Adrenal gland (tissue), 12 donors: Measurements from ENCODE around the gene NDUFC2. TPM values are rescaled to one million over a fixed set of nuclear protein-coding genes. Genes with fewer than 3 reads are reported as not detected.
A peak's percentile ranks its signal among the peaks of the same experiment; 100 is the strongest.

Experiments used
- DNase-seq, 7 donors: peaks; one replicate each; pipeline ENCODE4 v3.0.0-alpha.2; 2019 to 2020
- H3K27ac ChIP-seq, 5 donors: fragments of 200-600 bp; sonication (generic) in 4 of 5; 1 replicate in 3 of 5; 2 replicates in 2 of 5; pipeline versions ENCODE4 v1.5.1 to v1.8.0; 2016 to 2020; ENCODE audit warnings: mild to moderate bottlenecking in 1 of 5
- H3K27me3 ChIP-seq: fragments of 200-600 bp; 2 replicates; pipeline ENCODE4 v1.8.0; 2021
- H3K36me3 ChIP-seq, 2 donors: fragments of 200-600 bp; replicated peaks in 1 of 2; 1 replicate in 1 of 2; 2 replicates in 1 of 2; pipeline versions ENCODE4 v1.5.1 to v1.8.0; 2018 to 2022
- H3K4me1 ChIP-seq, 2 donors: fragments of 200-600 bp; replicated peaks in 1 of 2; 1 replicate in 1 of 2; 2 replicates in 1 of 2; pipeline versions ENCODE4 v1.5.1 to v1.8.0; 2018 to 2021
- H3K4me3 ChIP-seq, 4 donors: fragments of 200-600 bp; sonication (generic) in 3 of 4; one replicate each; pipeline ENCODE4 v1.5.1; 2016 to 2018
- H3K9me3 ChIP-seq, 3 donors: fragments of 200-600 bp; sonication (generic) in 1 of 3; replicated peaks in 1 of 3; 1 replicate in 2 of 3; 2 replicates in 1 of 3; pipeline versions ENCODE4 v1.5.1 to v1.8.0; 2016 to 2021
- POLR2A ChIP-seq, 2 donors: fragments of 450-650 bp; IDR thresholded peaks; one replicate each; pipeline ENCODE4 v1.6.1; 2017; ENCODE audit warnings: antibody characterized with exemption in 2 of 2, mild to moderate bottlenecking in 2 of 2, moderate library complexity in 1 of 2
- WGBS, 4 donors: extraction: QIAGEN DNeasy Blood & Tissue Kit in 2 of 4; methylation state at CpG; one replicate each; pipeline versions ENCODE4 v1.1.5 to v1.1.7; 2013 to 2017; 5-methylcytosine and 5-hydroxymethylcytosine counted together
- intact Hi-C, 2 donors: fragments of 100-400 bp; cut with DNase I; formaldehyde crosslinking; loops; one replicate each; pipeline versions ENCODE4 v1.14.1 to v1.15.0; 2022 to 2023
- polyA plus RNA-seq, 3 donors: library from polyadenylated mRNA; stranded (reverse); fragments of 200-250 nt in 2 of 3; fragments of 350-450 nt in 1 of 3; fragmentation: Illumina TruSeq in 1 of 3; extraction: RNeasy Lipid Tissue Mini Kit (QIAGEN cat#74804) in 1 of 3; gene quantifications; one replicate each; pipeline ENCODE4 v1.2.3, GENCODE V29; 2013 to 2014
- total RNA-seq, 9 donors: library from RNA; depleted of rRNA in 4 of 9; stranded (reverse); fragments of >200 nt in 4 of 9; fragments of 120-200 nt in 1 of 9; fragmentation: NEBNext Ultra II Directional in 1 of 9; extraction: Animal tissue kit (Norgen Biotek cat#: 25700) in 1 of 9; gene quantifications; one replicate each; pipeline versions ENCODE4 v1.1.0 to v1.2.4, GENCODE V29; 2013 to 2023
- TF ChIP-seq, protein P1 (sequence below), 6 experiments: fragments of 450-650 bp in 4 of 6; fragments of 200-600 bp in 2 of 6; sonication (generic) in 1 of 6; IDR thresholded peaks; 1 replicate in 5 of 6; 2 replicates in 1 of 6; pipeline versions ENCODE4 v1.5.1 to v1.8.0; 2016 to 2021; ENCODE audit warnings: antibody characterized with exemption in 6 of 6, mild to moderate bottlenecking in 2 of 6, moderate library complexity in 1 of 6
- donor health status: healthy with polysubstance abuse.
- donor health status: Bipolar disorder and iron deficiency.
- donor health status: DM: yes; HTN: yes; CAD: no.
- donor health status: DM: no; HTN: no; CAD: no.
- donor health status: DM: no; HTN: no; CAD: no.
- donor health status: DM: yes; HTN: yes; CAD: no.

NDUFC2 gene
- total and polyA plus RNA-seq, 12 donors, result 75.4 to 487 (median 332) TPM

DNA sequence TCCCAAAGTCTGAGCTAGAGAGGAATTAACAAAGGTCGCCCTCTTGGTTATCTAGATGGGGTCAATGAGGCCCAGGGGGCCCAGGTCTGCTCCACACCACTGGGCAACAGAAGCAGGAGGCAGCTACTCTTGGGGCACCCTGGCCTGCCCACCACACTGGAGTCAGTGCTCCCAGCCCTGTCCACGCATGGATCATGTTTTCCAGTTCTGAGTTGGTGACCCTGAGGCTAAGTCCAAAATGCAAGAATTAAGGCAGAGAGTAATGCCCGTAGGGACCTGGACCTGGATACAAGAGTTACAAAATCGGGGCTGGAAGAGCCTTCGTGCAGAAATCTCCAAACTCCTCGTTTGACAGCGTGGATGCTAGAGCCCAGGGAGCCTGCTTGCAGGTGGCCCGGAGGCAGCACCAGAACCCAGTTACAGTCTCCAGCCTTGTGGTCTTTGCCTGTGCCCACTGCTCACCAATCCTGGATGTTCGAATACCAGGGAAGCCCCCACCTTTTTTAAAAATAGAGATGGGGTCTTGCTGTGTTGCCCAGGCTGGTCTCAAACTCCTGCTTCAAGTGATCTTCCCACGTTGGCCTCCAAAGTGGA lies 22.1 kb downstream of the NDUFC2 start:
- no peak for DNase-seq

DNA sequence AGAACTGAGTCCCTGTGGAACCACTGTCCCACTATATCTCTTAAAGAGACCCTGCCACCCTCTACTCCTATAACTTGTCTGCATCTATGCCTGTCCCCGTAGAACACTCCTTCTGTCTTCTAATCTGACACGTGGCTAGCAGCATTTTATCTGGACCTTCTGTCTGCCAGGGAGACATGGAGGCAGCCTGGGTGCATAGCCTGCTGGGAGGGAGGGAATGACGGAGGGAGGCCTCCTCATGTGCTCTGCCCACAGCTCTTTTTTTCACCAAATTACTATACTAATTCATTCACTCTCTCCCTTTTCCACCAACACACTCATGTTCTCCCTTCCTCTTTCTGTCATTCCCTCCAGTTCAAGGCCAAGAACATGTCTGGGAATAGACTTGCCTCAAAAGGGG lies 23.6 kb downstream of the NDUFC2 start:
- Histone ChIP-seq H3K4me3 (no peak overlapping the region), H3K36me3 (no peaks in the 10 kb centered on the region), H3K9me3 (no peaks in the 10 kb centered on the region), H3K27ac (no peak overlapping the region), H3K27me3 (no peaks in the 10 kb centered on the region), H3K4me1 (peaks cover 3 to 10% of the 10 kb centered on the region in 2 donors)
- 63 to 81% (median 70%) methylated on average over 3 of the region's 3 CpGs for WGBS, 4 donors
- no peak for TF ChIP-seq POLR2A (IDR thresholded peaks at IDR 0.05)
- TF ChIP-seq, protein P1, sequence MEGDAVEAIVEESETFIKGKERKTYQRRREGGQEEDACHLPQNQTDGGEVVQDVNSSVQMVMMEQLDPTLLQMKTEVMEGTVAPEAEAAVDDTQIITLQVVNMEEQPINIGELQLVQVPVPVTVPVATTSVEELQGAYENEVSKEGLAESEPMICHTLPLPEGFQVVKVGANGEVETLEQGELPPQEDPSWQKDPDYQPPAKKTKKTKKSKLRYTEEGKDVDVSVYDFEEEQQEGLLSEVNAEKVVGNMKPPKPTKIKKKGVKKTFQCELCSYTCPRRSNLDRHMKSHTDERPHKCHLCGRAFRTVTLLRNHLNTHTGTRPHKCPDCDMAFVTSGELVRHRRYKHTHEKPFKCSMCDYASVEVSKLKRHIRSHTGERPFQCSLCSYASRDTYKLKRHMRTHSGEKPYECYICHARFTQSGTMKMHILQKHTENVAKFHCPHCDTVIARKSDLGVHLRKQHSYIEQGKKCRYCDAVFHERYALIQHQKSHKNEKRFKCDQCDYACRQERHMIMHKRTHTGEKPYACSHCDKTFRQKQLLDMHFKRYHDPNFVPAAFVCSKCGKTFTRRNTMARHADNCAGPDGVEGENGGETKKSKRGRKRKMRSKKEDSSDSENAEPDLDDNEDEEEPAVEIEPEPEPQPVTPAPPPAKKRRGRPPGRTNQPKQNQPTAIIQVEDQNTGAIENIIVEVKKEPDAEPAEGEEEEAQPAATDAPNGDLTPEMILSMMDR (IDR thresholded peaks at IDR 0.05), result no peak
- intact Hi-C loops, result no loop called here
- no peak for DNase-seq

More for the DNA sequence above, 22.1 kb downstream of the NDUFC2 start:
- 54 to 69% (median 67%) methylated on average over 9 to 10 of the region's 10 CpGs for WGBS, 4 donors
- intact Hi-C loops, result no loop called here
- H3K27ac ChIP-seq, result peak overlapping the region in 1 of 5 donors; percentile 7
- no peaks in the 10 kb centered on the region for H3K27me3 ChIP-seq
- TF ChIP-seq, protein P1 (IDR thresholded peaks at IDR 0.05), result no peak
- no peak for TF ChIP-seq POLR2A (IDR thresholded peaks at IDR 0.05)
- H3K9me3 ChIP-seq, result no peaks in the 10 kb centered on the region
- H3K4me3 ChIP-seq, result no peak overlapping the region
- no peaks in the 10 kb centered on the region for H3K36me3 ChIP-seq
- peaks cover 15 to 17% of the 10 kb centered on the region in 2 donors for H3K4me1 ChIP-seq

DNA sequence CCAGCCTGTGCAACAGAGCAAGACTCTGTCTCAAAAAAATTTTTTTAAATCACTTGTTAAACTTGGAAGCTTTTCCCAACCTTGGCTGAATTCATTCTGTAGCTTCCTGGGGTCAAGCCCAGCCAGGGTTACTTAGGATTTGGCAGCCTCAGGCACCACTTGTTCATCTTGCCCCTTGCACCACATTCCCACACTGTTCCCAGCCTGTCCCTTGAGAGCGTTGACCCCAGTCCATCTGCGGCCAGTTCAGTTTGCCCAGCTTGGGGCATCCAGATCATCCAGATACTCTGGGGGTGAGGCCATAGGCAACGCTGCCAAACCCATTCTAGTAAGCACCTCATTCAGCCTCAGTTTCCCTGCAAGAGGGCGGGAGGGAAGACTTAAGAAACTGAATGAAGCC lies 24.7 kb downstream of the NDUFC2 start:
- intact Hi-C loops, result no loop called here
- Histone ChIP-seq H3K4me3 (no peak overlapping the region), H3K27me3 (no peaks in the 10 kb centered on the region), H3K36me3 (no peaks in the 10 kb centered on the region), H3K4me1 (peaks cover 0 to 5% of the 10 kb centered on the region in 2 donors), H3K27ac (no peak overlapping the region), H3K9me3 (no peaks in the 10 kb centered on the region)
- WGBS, 4 donors, result 82 to 94% (median 87%) methylated on average over 4 of the region's 4 CpGs
- TF ChIP-seq, protein P1 (IDR thresholded peaks at IDR 0.05), result no peak
- TF ChIP-seq POLR2A (IDR thresholded peaks at IDR 0.05), result no peak
- no peak for DNase-seq

DNA sequence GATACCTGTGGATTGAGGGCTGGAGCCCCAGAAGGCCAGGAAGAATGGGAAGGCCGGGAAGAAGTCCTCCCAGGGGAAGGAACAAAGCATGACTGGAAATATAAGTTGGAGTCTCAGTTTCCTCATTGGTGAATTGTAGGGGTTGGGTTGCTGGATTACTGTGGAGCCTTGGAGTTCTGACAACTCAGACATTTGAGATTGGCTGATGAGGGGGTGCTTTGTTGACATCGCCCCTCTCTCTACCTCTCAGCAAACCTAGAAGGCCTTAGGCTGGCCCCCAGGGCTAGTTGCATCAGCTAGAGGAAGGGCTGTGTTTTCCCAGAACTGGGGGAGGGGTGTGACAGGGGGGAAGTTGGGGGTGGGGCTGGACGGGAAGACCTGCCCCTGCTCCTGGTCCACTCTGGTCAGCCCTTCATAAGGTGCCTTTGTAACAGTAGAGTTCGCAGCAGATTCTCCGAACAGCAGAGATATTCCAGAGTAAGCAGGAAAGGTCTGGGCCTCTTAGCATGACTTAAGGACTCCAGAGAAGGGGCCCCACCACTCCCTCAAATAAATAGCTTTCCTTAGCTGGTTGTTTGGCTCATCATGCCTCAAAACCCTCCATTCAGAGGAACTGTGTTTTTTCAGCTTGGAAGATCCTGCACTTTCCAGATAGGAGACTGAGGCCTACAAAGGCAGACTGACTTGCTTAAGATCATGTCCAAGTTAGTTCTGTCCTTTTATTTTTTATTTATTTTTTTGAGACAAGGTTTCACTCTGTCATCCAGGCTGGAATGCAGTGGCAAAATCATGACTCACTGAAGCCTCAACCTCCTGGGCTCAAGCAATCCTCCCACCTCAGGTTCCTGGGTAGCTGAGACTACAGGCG lies 28.5 kb downstream of the NDUFC2 start:
- H3K4me1 ChIP-seq, result peaks cover 0 to 9% of the 10 kb centered on the region in 2 donors
- peak overlapping the region in 3 of 5 donors; percentile 30 to 68 (median 46) for H3K27ac ChIP-seq
- no peak overlapping the region for H3K4me3 ChIP-seq
- intact Hi-C loops, result no loop called here
- WGBS, 4 donors, result 81 to 91% (median 87%) methylated on average over 3 to 6 of the region's 6 CpGs
- peak in 3 of 7 donors; percentile 48 to 62 (median 50) for DNase-seq
- H3K9me3 ChIP-seq, result no peaks in the 10 kb centered on the region
- TF ChIP-seq, protein P1 (IDR thresholded peaks at IDR 0.05), result no peak
- no peak for TF ChIP-seq POLR2A (IDR thresholded peaks at IDR 0.05)
- H3K27me3 ChIP-seq, result no peaks in the 10 kb centered on the region
- no peaks in the 10 kb centered on the region for H3K36me3 ChIP-seq
